Endodermal cell (in vitro differentiated cells): Measurements from ENCODE around the gene OR6B1. TPM values are rescaled to one million over a fixed set of nuclear protein-coding genes. Genes with fewer than 3 reads are reported as not detected.

Experiments used
- DNase-seq: peaks from one replicate; pipeline ENCODE4 v3.0.0-alpha.2; 2017
- H3K27ac ChIP-seq: 2 replicates; pipeline ENCODE4 v1.5.1; 2013; ENCODE audit warnings: mild to moderate bottlenecking, low read depth, low read length, moderate library complexity
- H3K27me3 ChIP-seq: 2 replicates; pipeline ENCODE4 v1.6.1; 2013; ENCODE audit warnings: mild to moderate bottlenecking, low read length, moderate library complexity; ENCODE audit not compliant: insufficient read depth, control insufficient read depth, poor library complexity, severe bottlenecking
- H3K36me3 ChIP-seq: 2 replicates; pipeline ENCODE4 v1.7.0; 2013; ENCODE audit warnings: mild to moderate bottlenecking, low read length, moderate library complexity; ENCODE audit not compliant: control insufficient read depth, insufficient read depth
- H3K4me1 ChIP-seq: one replicate; pipeline ENCODE4 v1.7.0; 2013; ENCODE audit warnings: low read length; ENCODE audit not compliant: control insufficient read depth, insufficient read depth
- H3K4me3 ChIP-seq: 2 replicates; pipeline ENCODE4 v1.5.1; 2013; ENCODE audit warnings: mild to moderate bottlenecking, low read length, moderate library complexity
- H3K9ac ChIP-seq: 2 replicates; pipeline ENCODE4 v1.6.1; 2013; ENCODE audit warnings: mild to moderate bottlenecking, low read length, moderate library complexity; ENCODE audit not compliant: poor library complexity, severe bottlenecking; ENCODE audit errors: extremely low read depth
- H3K9me3 ChIP-seq: 2 replicates; pipeline ENCODE4 v1.6.1; 2013; ENCODE audit warnings: mild to moderate bottlenecking, low read length, moderate library complexity; ENCODE audit not compliant: control insufficient read depth
- H3K27ac Mint-ChIP-seq: 2 replicates; pipeline ENCODE4 v1.8.0; 2020; ENCODE audit warnings: mixed read lengths
- H3K27me3 Mint-ChIP-seq: 2 replicates; pipeline ENCODE4 v1.8.0; 2021; ENCODE audit warnings: mild to moderate bottlenecking, mixed read lengths; ENCODE audit not compliant: insufficient read depth
- H3K36me3 Mint-ChIP-seq: 2 replicates; pipeline ENCODE4 v1.8.0; 2020; ENCODE audit warnings: low read depth, mixed read lengths
- H3K4me1 Mint-ChIP-seq: 2 replicates; pipeline ENCODE4 v1.8.0; 2020; ENCODE audit warnings: mixed read lengths
- H3K4me3 Mint-ChIP-seq: 2 replicates; pipeline ENCODE4 v1.8.0; 2020; ENCODE audit warnings: mild to moderate bottlenecking, moderate library complexity, mixed read lengths
- H3K9me3 Mint-ChIP-seq: 2 replicates; pipeline ENCODE4 v1.8.0; 2020; ENCODE audit warnings: mild to moderate bottlenecking, mixed read lengths
- CTCF ChIP-seq: fragments of 200-600 bp; sonication (generic); conservative IDR thresholded peaks from 2 replicates; pipeline ENCODE4 v1.5.0; 2021; ENCODE audit warnings: antibody characterized with exemption, mild to moderate bottlenecking
- WGBS, 2 experiments: methylation state at CpG; one replicate each; pipeline versions ENCODE4 v1.1.5 to v1.1.7; 2013; ENCODE audit warnings: missing lambda C conversion rate in 2 of 2, mixed read lengths in 1 of 2; ENCODE audit not compliant: insufficient coverage in 1 of 2, insufficient read length in 1 of 2; 5-methylcytosine and 5-hydroxymethylcytosine counted together
- total RNA-seq, 2 donors: library from RNA; stranded (reverse); fragmentation: NEBNext Ultra II Directional in 1 of 2; extraction: Animal tissue kit (Norgen Biotek cat#: 25700) in 1 of 2; gene quantifications; 2 replicates in 1 of 2; 3 replicates in 1 of 2; pipeline ENCODE4 v1.2.1, GENCODE V29; 2021

OR6B1 gene
- total RNA-seq, 2 donors from 2014 or later, result not detected

GRCh38 chr7:143974459-143974858 lies 25.7 kb upstream of the OR6B1 start:
- H3K9me3 Mint-ChIP-seq, result peaks cover 2% of the 10 kb centered on the region
- no peaks in the 10 kb centered on the region for H3K36me3 Mint-ChIP-seq
- Histone ChIP-seq H3K27ac (no peak overlapping the region), H3K4me3 (no peak overlapping the region), H3K4me1 (no peaks in the 10 kb centered on the region), H3K27me3 (no peaks in the 10 kb centered on the region), H3K9me3 (no peaks in the 10 kb centered on the region), H3K36me3 (no peaks in the 10 kb centered on the region), H3K9ac (no peak overlapping the region)
- H3K27me3 Mint-ChIP-seq, result no peaks in the 10 kb centered on the region
- H3K4me3 Mint-ChIP-seq, result no peak overlapping the region
- TF ChIP-seq CTCF, result no peak
- H3K27ac Mint-ChIP-seq, result no peak overlapping the region
- 88 to 96% methylated on average over 4 of the region's 4 CpGs for WGBS, 2 experiments
- DNase-seq, result no peak
- no peaks in the 10 kb centered on the region for H3K4me1 Mint-ChIP-seq

- Histone ChIP-seq H3K36me3 (no peaks in the 10 kb centered on the region), H3K27ac (no peak overlapping the region), H3K27me3 (no peaks in the 10 kb centered on the region), H3K4me3 (no peak overlapping the region), H3K9ac (no peak overlapping the region), H3K4me1 (no peaks in the 10 kb centered on the region), H3K9me3 (no peaks in the 10 kb centered on the region)
- H3K36me3 Mint-ChIP-seq, result no peaks in the 10 kb centered on the region
- H3K4me1 Mint-ChIP-seq, result no peaks in the 10 kb centered on the region
- no peak overlapping the region for H3K4me3 Mint-ChIP-seq
- peaks cover 2% of the 10 kb centered on the region for H3K9me3 Mint-ChIP-seq
- WGBS, 2 experiments, result 69 to 80% methylated on average over 1 of the region's 1 CpG
- no peak overlapping the region for H3K27ac Mint-ChIP-seq
- no peaks in the 10 kb centered on the region for H3K27me3 Mint-ChIP-seq
- peak; percentile 54 for TF ChIP-seq CTCF
- DNase-seq, result peak; percentile 55
Observed at GRCh38 chr7:143975617-143976016, 24.5 kb upstream of the OR6B1 start.

- no peak overlapping the region for H3K27ac ChIP-seq
- no peak overlapping the region for H3K9ac ChIP-seq
- no peaks in the 10 kb centered on the region for H3K27me3 ChIP-seq
- no peak for TF ChIP-seq CTCF
- H3K4me1 Mint-ChIP-seq, result no peaks in the 10 kb centered on the region
- no peaks in the 10 kb centered on the region for H3K9me3 ChIP-seq
- no peak overlapping the region for H3K4me3 ChIP-seq
- H3K4me3 Mint-ChIP-seq, result no peak overlapping the region
- no peaks in the 10 kb centered on the region for H3K36me3 Mint-ChIP-seq
- 90% methylated on average over 2 of the region's 2 CpGs; no CpG with 5 or more reads in 1 of the 2 experiments for WGBS, 2 experiments
- no peak for DNase-seq
- no peaks in the 10 kb centered on the region for H3K27me3 Mint-ChIP-seq
- H3K27ac Mint-ChIP-seq, result no peak overlapping the region
- H3K4me1 ChIP-seq, result no peaks in the 10 kb centered on the region
- H3K36me3 ChIP-seq, result no peaks in the 10 kb centered on the region
- H3K9me3 Mint-ChIP-seq, result no peaks in the 10 kb centered on the region
Observed at GRCh38 chr7:143978585-143978984, 21.5 kb upstream of the OR6B1 start.
